ENCODE measurements around the gene NDRG2. TPM values are rescaled to one million over a fixed set of nuclear protein-coding genes. Genes with fewer than 3 reads are reported as not detected.

NDRG2 gene
- polyA plus RNA-seq, 4 donors, result 146 to 184 (median 175) TPM

GRCh38 chr14:21037156-21037555 is 12.3 kb upstream of the NDRG2 start:
- no peak for DNase-seq (ENCODE audit: low read depth in 4 of 4, low spot score in 3 of 4)

- DNase-seq (ENCODE audit: low read depth in 4 of 4, low spot score in 3 of 4), result no peak
Observed at GRCh38 chr14:21036751-21037150, 11.9 kb upstream of the NDRG2 start.

- DNase-seq (ENCODE audit: low read depth in 4 of 4, low spot score in 3 of 4), result no peak
Observed at GRCh38 chr14:21034707-21035106, 9.8 kb upstream of the NDRG2 start, which contains the start of gene RNASE13. TSS of gene RNASE13 (minus strand) at chr14:21034807. CDS start at chr14:21034288, 519 bp downstream.

- DNase-seq (ENCODE audit: low read depth in 4 of 4, low spot score in 3 of 4), result no peak
Observed at GRCh38 chr14:21033133-21033698, 8.4 kb upstream of the NDRG2 start.

- DNase-seq (ENCODE audit: low read depth in 4 of 4, low spot score in 3 of 4), result no peak
Observed at GRCh38 chr14:21032326-21033132, 7.7 kb upstream of the NDRG2 start.

GRCh38 chr14:21030531-21030930 is 5.7 kb upstream of the NDRG2 start:
- DNase-seq (ENCODE audit: low read depth in 4 of 4, low spot score in 3 of 4), result no peak

- no peak for DNase-seq (ENCODE audit: low read depth in 4 of 4, low spot score in 3 of 4)
Observed at GRCh38 chr14:21029917-21030316, 5.1 kb upstream of the NDRG2 start, which contains the start of gene TPPP2. TSS of gene TPPP2 (plus strand) at chr14:21030217. CDS start at chr14:21030582, 365 bp downstream.

GRCh38 chr14:21026988-21027315 is 2.1 kb upstream of the NDRG2 start:
- no peak for DNase-seq (ENCODE audit: low read depth in 4 of 4, low spot score in 3 of 4)

- DNase-seq (ENCODE audit: low read depth in 4 of 4, low spot score in 3 of 4), result no peak
Observed at GRCh38 chr14:21026274-21026987, 1.6 kb upstream of the NDRG2 start.

GRCh38 chr14:21025371-21026273 is 761 bp upstream of the NDRG2 start:
- peak in 2 of 4 donors; percentile 37 to 51 for DNase-seq (ENCODE audit: low read depth in 4 of 4, low spot score in 3 of 4)

GRCh38 chr14:21023817-21024584 is 860 bp downstream of the NDRG2 start:
- no peak for DNase-seq (ENCODE audit: low read depth in 4 of 4, low spot score in 3 of 4)

GRCh38 chr14:21023174-21023573 is 1.7 kb downstream of the NDRG2 start:
- DNase-seq (ENCODE audit: low read depth in 4 of 4, low spot score in 3 of 4), result no peak

GRCh38 chr14:21022686-21023085 is 2.2 kb downstream of the NDRG2 start:
- DNase-seq (ENCODE audit: low read depth in 4 of 4, low spot score in 3 of 4), result no peak

- DNase-seq (ENCODE audit: low read depth in 4 of 4, low spot score in 3 of 4), result no peak
Observed at GRCh38 chr14:21020977-21021545, 3.8 kb downstream of the NDRG2 start.

GRCh38 chr14:21019366-21019765 is 5.5 kb downstream of the NDRG2 start:
- DNase-seq (ENCODE audit: low read depth in 4 of 4, low spot score in 3 of 4), result no peak

GRCh38 chr14:21018781-21019180 is 6.1 kb downstream of the NDRG2 start:
- no peak for DNase-seq (ENCODE audit: low read depth in 4 of 4, low spot score in 3 of 4)

- DNase-seq (ENCODE audit: low read depth in 4 of 4, low spot score in 3 of 4), result no peak
Observed at GRCh38 chr14:21018286-21018685, 6.6 kb downstream of the NDRG2 start.

GRCh38 chr14:21017528-21018245 is 7.2 kb downstream of the NDRG2 start:
- DNase-seq (ENCODE audit: low read depth in 4 of 4, low spot score in 3 of 4), result no peak

Measured in right renal pelvis (tissue), 4 donors.